Adrenal gland (tissue), 5 donors: ENCODE results near the gene TMEM91.

Experiments
- POLR2A ChIP-seq, 2 donors: fragments of 450-650 bp; IDR thresholded peaks; one replicate each; pipeline ENCODE4 v1.6.1; 2017; ENCODE audit warnings: antibody characterized with exemption in 2 of 2, mild to moderate bottlenecking in 2 of 2, moderate library complexity in 1 of 2
- TF ChIP-seq, protein P1 (sequence below), 6 experiments: fragments of 450-650 bp in 4 of 6; fragments of 200-600 bp in 2 of 6; sonication (generic) in 1 of 6; IDR thresholded peaks; 1 replicate in 5 of 6; 2 replicates in 1 of 6; pipeline versions ENCODE4 v1.5.1 to v1.8.0; 2016 to 2021; ENCODE audit warnings: antibody characterized with exemption in 6 of 6, mild to moderate bottlenecking in 2 of 6, moderate library complexity in 1 of 6
- donor health status: DM: no; HTN: no; CAD: no.

DNA sequence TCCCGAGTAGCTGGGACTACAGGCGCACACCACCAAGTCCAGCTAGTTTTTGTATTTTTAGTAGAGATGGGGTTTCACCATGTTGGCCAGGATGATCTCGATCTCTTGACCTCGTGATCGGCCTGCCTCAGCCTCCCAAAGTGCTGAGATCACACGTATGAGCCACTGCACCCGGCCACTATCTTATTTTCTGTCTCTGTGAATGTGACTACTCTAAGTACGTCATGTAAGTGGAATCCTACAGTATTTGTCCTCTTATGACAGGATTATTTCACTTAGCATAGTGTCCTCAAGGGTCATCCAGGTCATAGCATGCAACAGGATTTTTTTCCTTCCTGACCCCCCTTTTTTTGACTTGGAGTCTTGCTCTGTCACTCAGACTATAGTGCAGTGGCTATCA lies 4.8 kb upstream of the TMEM91 start:
- no peak for TF ChIP-seq POLR2A (IDR thresholded peaks at IDR 0.05)
- TF ChIP-seq, protein P1, sequence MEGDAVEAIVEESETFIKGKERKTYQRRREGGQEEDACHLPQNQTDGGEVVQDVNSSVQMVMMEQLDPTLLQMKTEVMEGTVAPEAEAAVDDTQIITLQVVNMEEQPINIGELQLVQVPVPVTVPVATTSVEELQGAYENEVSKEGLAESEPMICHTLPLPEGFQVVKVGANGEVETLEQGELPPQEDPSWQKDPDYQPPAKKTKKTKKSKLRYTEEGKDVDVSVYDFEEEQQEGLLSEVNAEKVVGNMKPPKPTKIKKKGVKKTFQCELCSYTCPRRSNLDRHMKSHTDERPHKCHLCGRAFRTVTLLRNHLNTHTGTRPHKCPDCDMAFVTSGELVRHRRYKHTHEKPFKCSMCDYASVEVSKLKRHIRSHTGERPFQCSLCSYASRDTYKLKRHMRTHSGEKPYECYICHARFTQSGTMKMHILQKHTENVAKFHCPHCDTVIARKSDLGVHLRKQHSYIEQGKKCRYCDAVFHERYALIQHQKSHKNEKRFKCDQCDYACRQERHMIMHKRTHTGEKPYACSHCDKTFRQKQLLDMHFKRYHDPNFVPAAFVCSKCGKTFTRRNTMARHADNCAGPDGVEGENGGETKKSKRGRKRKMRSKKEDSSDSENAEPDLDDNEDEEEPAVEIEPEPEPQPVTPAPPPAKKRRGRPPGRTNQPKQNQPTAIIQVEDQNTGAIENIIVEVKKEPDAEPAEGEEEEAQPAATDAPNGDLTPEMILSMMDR (IDR thresholded peaks at IDR 0.05), result no peak
